ENCODE results near the gene CASK.
A peak's percentile ranks its signal among the peaks of the same experiment; 100 is the strongest.
"Not testable (repeated sequence)": the region's sequence is repeated elsewhere in the genome, so short reads cannot be mapped to it uniquely, and the experiment has no call there.

The CASK gene

DNA sequence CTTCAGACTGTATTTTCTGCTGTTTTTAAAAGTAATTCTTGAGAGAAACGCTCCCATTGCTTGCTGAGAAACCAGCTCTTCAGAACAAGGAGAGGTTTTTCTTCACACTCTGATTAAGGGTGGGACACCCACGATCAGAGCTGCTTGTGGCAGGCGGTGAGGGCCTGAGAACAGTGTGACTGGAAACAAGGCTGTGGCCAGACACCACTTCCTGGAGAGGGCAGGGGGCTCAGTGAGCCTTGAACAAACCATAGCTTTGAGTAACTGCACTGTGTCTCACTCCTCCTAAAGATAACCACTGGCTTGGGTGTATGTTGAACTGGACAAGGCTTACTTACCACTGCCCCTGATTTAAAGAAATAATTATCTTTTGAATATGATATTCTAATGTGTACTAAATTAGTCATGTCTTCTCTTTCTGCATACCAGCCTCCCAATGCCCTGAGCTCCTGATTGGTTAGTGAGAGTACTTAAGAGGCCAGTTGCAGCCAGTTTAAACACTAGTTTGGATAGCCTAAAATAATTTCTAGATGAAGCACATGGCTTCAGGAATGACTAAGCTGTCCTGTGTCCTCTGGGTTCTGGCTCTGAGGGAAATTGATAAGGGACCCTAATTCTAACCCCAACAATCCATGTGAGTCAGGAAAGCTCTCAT is 203.1 kb downstream of the CASK start:
- CTCF ChIA-PET = no interaction called here
- POLR2A ChIA-PET = no interaction called here
- no peak for DNase-seq (ENCODE audit: extremely low spot score)

DNA sequence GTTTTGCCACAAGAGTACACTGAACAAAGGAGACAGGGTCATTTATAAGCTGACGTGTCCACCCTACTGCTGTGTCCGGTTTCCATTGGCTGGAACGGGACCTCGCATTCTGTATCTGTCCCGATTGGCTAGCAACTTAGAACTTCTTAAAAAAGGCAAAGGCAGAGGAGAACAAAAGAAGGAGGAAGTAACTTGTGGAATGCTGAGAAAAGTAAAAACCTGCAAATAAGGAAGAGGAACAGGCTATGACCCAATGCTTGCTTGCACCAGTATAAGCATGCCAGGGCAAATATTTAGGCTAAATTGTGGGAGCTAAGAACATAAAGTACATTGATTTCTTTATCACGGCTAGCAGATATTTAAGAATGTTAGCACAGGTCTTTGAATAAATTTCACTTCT is 203.7 kb downstream of the CASK start:
- CTCF ChIA-PET; POLR2A ChIA-PET; DNase-seq (ENCODE audit: extremely low spot score): not testable (repeated sequence)

More for the DNA sequence above, 203.1 kb downstream of the CASK start:
- no peak for TF ChIP-seq TARDBP (IDR thresholded peaks at IDR 0.05)
- TF ChIP-seq, protein P1, sequence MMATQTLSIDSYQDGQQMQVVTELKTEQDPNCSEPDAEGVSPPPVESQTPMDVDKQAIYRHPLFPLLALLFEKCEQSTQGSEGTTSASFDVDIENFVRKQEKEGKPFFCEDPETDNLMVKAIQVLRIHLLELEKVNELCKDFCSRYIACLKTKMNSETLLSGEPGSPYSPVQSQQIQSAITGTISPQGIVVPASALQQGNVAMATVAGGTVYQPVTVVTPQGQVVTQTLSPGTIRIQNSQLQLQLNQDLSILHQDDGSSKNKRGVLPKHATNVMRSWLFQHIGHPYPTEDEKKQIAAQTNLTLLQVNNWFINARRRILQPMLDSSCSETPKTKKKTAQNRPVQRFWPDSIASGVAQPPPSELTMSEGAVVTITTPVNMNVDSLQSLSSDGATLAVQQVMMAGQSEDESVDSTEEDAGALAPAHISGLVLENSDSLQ (IDR thresholded peaks at IDR 0.05) = no peak
- no peak for TF ChIP-seq CTBP1 (IDR thresholded peaks at IDR 0.05; ENCODE audit: borderline replicate concordance)
- no peak for TF ChIP-seq ZNF384 (IDR thresholded peaks at IDR 0.05)
- no peak for TF ChIP-seq L3MBTL2 (conservative IDR thresholded peaks at IDR 0.05)
- no peak for TF ChIP-seq FOXA1 (IDR thresholded peaks at IDR 0.05)
- TF ChIP-seq LEF1 (IDR thresholded peaks at IDR 0.05; ENCODE audit: borderline replicate concordance) = no peak
- no peak for TF ChIP-seq ARNT (IDR thresholded peaks at IDR 0.05)
- TF ChIP-seq HDGF (IDR thresholded peaks at IDR 0.05; ENCODE audit: borderline replicate concordance) = no peak
- no peak for TF ChIP-seq ELF4 (IDR thresholded peaks at IDR 0.05)
- TF ChIP-seq BHLHE40 (IDR thresholded peaks at IDR 0.05; ENCODE audit: borderline replicate concordance) = no peak
- TF ChIP-seq FOXM1 (IDR thresholded peaks at IDR 0.05; ENCODE audit: borderline replicate concordance) = no peak
- no peak for TF ChIP-seq NFRKB (IDR thresholded peaks at IDR 0.05)
- no peak for TF ChIP-seq SUZ12 (IDR thresholded peaks at IDR 0.05)
- no peak for TF ChIP-seq SP1 (IDR thresholded peaks at IDR 0.05)
- no peak for TF ChIP-seq FOXK2 (IDR thresholded peaks at IDR 0.05)

DNA sequence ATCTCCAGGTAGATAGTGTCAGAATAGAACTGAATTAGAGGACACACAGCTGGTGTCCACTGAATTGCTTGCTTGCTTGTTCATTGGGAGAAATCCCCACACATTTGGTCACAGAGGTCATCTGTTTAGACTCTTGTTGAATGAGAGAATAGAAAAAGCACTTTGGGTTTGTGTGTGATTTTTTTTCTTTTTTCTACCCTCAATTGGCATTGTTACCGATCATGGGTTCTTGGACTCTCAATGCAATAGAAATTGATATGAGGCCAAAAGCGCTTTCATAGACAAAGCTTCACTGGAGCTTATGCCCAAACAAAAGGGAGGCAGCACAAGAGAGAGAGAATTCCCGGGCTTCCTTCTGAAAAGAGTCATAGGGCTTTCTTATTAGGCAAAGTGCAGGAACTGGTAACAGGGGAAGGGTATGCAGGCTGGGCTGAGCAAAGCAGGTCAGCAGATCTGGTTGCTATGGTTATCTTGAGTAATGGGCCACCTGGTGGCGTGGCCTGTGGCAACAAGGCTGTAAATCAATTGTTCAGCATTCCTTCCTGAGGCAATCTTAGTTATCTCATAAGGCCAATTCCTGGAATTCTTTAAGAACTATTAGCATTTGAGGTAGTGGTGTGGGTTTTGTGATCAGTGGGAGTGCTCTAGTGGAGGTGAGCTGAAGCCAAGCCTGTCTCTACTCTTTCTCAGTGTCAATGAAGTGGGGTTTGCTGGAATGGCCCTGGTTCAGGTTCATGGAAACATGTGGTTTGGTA is 204.7 kb downstream of the CASK start:
- TF ChIP-seq, protein P1 (IDR thresholded peaks at IDR 0.05) = 0 out of 2 replicates have a peak, but pooled peaks have one; percentile 16
- TF ChIP-seq FOXK2 (IDR thresholded peaks at IDR 0.05) = no peak
- POLR2A ChIA-PET = no interaction called here
- DNase-seq (ENCODE audit: extremely low spot score) = no peak
- CTCF ChIA-PET = no interaction called here

DNA sequence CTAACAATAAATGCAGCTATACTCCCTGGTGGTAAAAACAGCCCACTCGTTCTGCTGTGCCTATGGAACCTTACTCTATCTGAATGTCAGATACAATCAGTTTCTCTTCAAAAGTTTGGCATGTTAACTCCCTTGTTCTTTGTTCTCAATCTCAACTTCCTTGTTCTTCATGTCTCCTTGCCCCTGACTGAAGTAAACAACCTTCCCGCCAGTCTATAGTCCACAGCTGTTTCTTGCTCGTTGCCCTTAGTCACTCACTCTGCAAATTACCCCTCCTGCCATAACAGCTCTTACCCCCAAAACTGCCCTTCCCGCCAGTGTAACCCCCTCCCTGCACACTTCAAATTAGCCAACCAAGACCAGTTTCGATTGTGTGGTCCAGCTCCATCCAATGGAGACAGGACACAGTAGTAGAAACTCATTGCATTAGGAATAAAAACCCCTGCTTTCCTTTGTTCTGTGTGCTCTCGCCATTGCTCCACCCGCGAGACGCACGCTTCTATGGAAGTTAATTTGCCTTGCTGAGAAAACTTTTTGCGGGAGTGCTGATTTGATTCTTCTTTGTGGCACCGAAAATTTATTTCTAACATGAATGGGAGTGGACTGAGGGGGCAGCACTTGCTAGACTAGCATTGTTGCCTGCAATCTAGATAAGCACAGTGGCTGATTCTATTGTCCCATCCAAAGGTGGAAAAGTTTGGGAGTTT is 206.4 kb downstream of the CASK start:
- TF ChIP-seq FOXK2 (IDR thresholded peaks at IDR 0.05) (no peak), ARNT (IDR thresholded peaks at IDR 0.05) (no peak), L3MBTL2 (conservative IDR thresholded peaks at IDR 0.05) (no peak), SP1 (IDR thresholded peaks at IDR 0.05) (no peak), FOXM1 (IDR thresholded peaks at IDR 0.05; ENCODE audit: borderline replicate concordance) (no peak), FOXA1 (IDR thresholded peaks at IDR 0.05) (no peak)
- TF ChIP-seq, protein P1 (IDR thresholded peaks at IDR 0.05) = no peak

DNA sequence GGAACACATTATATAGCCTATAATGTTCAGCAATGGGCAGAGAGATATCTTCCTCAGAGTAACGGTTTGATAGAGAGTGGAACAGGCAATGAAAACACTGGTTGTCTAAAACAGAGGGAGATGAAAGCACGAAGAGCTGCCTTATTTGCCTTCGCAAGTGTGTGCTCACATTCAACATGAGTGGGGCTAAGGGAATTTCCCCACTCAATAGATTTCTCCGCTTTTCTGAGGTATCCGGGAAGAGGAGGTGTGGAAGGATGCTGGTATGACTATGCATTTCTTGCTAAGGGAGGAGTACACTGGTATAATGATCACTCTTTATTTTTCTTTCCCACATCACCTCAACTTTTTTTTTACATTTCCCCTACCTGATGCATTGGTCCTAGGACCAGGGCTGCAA is 207.1 kb downstream of the CASK start:
- POLR2A ChIA-PET = no interaction called here
- CTCF ChIA-PET = no interaction called here
- no peak for DNase-seq (ENCODE audit: extremely low spot score)
- TF ChIP-seq FOXM1 (IDR thresholded peaks at IDR 0.05; ENCODE audit: borderline replicate concordance) (no peak), HDGF (IDR thresholded peaks at IDR 0.05; ENCODE audit: borderline replicate concordance) (no peak)
- TF ChIP-seq, protein P1 (IDR thresholded peaks at IDR 0.05) = no peak

More for the DNA sequence above, 206.4 kb downstream of the CASK start:
- ChIA-PET POLR2A (no interaction called here), CTCF (no interaction called here)
- DNase-seq (ENCODE audit: extremely low spot score) = no peak

DNA sequence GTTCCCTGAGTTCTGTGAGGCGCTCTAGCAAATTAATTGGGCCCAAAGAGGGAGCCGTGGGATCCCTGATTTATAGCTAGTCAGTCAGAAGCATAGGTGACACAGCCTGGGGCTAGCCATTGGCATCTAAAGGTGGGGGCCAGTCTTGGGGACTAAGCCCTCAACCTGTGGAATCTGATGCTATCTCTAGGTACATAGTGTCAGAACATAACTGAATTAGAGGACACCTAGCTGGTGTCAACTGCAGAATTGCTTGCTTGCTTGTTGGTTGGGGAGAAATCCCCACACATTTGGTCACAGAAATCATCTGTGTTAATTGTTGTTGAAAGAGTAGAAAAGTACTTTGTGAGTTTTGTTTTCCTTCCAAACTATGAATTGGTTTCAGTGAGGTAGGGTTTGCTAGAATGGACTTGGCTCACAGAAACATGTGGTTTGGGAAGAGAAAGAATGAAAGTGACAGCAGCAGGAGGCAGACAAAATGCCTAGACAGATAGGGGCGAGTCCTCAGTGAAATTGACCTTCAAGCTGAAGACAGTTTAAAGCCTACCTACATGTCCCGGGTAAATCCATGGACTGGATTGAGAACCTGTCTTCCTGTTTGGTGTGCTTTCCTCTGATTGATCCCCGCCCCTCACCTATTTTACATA is 212.2 kb downstream of the CASK start:
- CTCF ChIA-PET = no interaction called here
- POLR2A ChIA-PET = no interaction called here
- TF ChIP-seq ZNF384 (IDR thresholded peaks at IDR 0.05) (no peak), FOXA1 (IDR thresholded peaks at IDR 0.05) (no peak), NFRKB (IDR thresholded peaks at IDR 0.05) (no peak), BHLHE40 (IDR thresholded peaks at IDR 0.05; ENCODE audit: borderline replicate concordance) (no peak), CTBP1 (IDR thresholded peaks at IDR 0.05; ENCODE audit: borderline replicate concordance) (no peak), ELF4 (IDR thresholded peaks at IDR 0.05) (no peak), SUZ12 (IDR thresholded peaks at IDR 0.05) (no peak)
- no peak for DNase-seq (ENCODE audit: extremely low spot score)
